ENCODE results near the gene FLT4.

GRCh38 chr5:180591311-180591887 lies 58.0 kb downstream of the FLT4 start, which contains the start of gene SCGB3A1:
- TF ChIP-seq CTCF (conservative IDR thresholded peaks at IDR 0.05; ENCODE audit: low read length) (no peak), EZH2phosphoT487 (IDR thresholded peaks at IDR 0.05; ENCODE audit: borderline replicate concordance, low read depth, low read length) (no peak)
